ENCODE results near the gene DNAJC7. TPM values are rescaled to one million over a fixed set of nuclear protein-coding genes. Genes with fewer than 3 reads are reported as not detected.

The DNAJC7 gene
- total RNA-seq, 6 experiments from 2014 or later = 32.7 to 40.3 (median 35.2) TPM

GRCh38 chr17:42055027-42055426 is 37.8 kb upstream of the DNAJC7 start:
- 29% methylated on average over 3 of the region's 3 CpGs for WGBS (ENCODE audit: insufficient coverage, low coverage, low lambda C conversion rate, missing lambda C conversion rate)
- H3K27me3 ChIP-seq = no peaks in the 10 kb centered on the region
- no peak overlapping the region for H3K27ac ChIP-seq
- no peaks in the 10 kb centered on the region for H3K9me3 ChIP-seq
- no peaks in the 10 kb centered on the region for H3K36me3 ChIP-seq
- peaks cover 0 to 2% (median 0%) of the 10 kb centered on the region in 4 donors for H3K4me1 ChIP-seq
- TF ChIP-seq POLR2A (IDR thresholded peaks at IDR 0.05) (no peak), CTCF (IDR thresholded peaks at IDR 0.05) (no peak)
- no peak overlapping the region for H3K4me3 ChIP-seq
- DNase-seq = no peak
- ATAC-seq = no peak
- intact Hi-C loops (cut with DNase I) = no loop called here

GRCh38 chr17:42053731-42054500 is 36.7 kb upstream of the DNAJC7 start:
- no peaks in the 10 kb centered on the region for H3K27me3 ChIP-seq
- no peaks in the 10 kb centered on the region for H3K36me3 ChIP-seq
- DNase-seq = no peak
- no peak overlapping the region for H3K4me3 ChIP-seq
- ATAC-seq = no peak
- intact Hi-C loops (cut with DNase I) = no loop called here
- peaks cover 0 to 3% (median 0%) of the 10 kb centered on the region in 4 donors for H3K4me1 ChIP-seq
- WGBS (ENCODE audit: insufficient coverage, low coverage, low lambda C conversion rate, missing lambda C conversion rate) = 32% methylated on average over 11 of the region's 12 CpGs
- H3K9me3 ChIP-seq = no peaks in the 10 kb centered on the region
- TF ChIP-seq CTCF (IDR thresholded peaks at IDR 0.05) (no peak), POLR2A (IDR thresholded peaks at IDR 0.05) (no peak)
- H3K27ac ChIP-seq = no peak overlapping the region

- Histone ChIP-seq H3K27me3 (no peaks in the 10 kb centered on the region), H3K36me3 (no peaks in the 10 kb centered on the region), H3K4me1 (peaks cover 0 to 3% (median 0%) of the 10 kb centered on the region in 4 donors), H3K9me3 (no peaks in the 10 kb centered on the region), H3K4me3 (no peak overlapping the region), H3K27ac (no peak overlapping the region)
- WGBS (ENCODE audit: insufficient coverage, low coverage, low lambda C conversion rate, missing lambda C conversion rate) = 44% methylated on average over 4 of the region's 6 CpGs
- ATAC-seq (no peak), DNase-seq (no peak)
- intact Hi-C loops (cut with DNase I) = no loop called here
- TF ChIP-seq POLR2A (IDR thresholded peaks at IDR 0.05) = no peak
- no peak for TF ChIP-seq CTCF (IDR thresholded peaks at IDR 0.05)
These were observed 35.2 kb upstream of the DNAJC7 start for GRCh38 chr17:42052346-42052877.

GRCh38 chr17:42051645-42052044 is 34.4 kb upstream of the DNAJC7 start:
- TF ChIP-seq CTCF (IDR thresholded peaks at IDR 0.05) = no peak
- TF ChIP-seq POLR2A (IDR thresholded peaks at IDR 0.05) = no peak
- H3K4me3 ChIP-seq = no peak overlapping the region
- H3K4me1 ChIP-seq = peaks cover 0 to 3% (median 0%) of the 10 kb centered on the region in 4 donors
- no peaks in the 10 kb centered on the region for H3K27me3 ChIP-seq
- no CpG with 5 or more reads among the region's 7 CpGs for WGBS (ENCODE audit: insufficient coverage, low coverage, low lambda C conversion rate, missing lambda C conversion rate)
- no peak overlapping the region for H3K27ac ChIP-seq
- H3K9me3 ChIP-seq = no peaks in the 10 kb centered on the region
- H3K36me3 ChIP-seq = no peaks in the 10 kb centered on the region
- ATAC-seq (no peak), DNase-seq (no peak)
- intact Hi-C loops (cut with DNase I) = no loop called here

Measured in right lobe of liver (tissue), 6 donors.